Keratinocyte (primary cell): ENCODE data around the gene CTXND1. TPM values are rescaled to one million over a fixed set of nuclear protein-coding genes. Genes with fewer than 3 reads are reported as not detected.

Experiments
- DNase-seq: peaks from one replicate; pipeline ENCODE4 v3.0.0-alpha.2; 2011; ENCODE audit warnings: low read depth, missing footprints, low spot score
- FAIRE-seq: peaks from 2 replicates; lab custom pipeline; 2011; peaks lifted over from hg19 to GRCh38; lab: Jason Lieb, UNC
- H2AFZ ChIP-seq: 2 replicates; pipeline ENCODE4 v1.6.0; 2012; ENCODE audit warnings: low read length, control low read depth, inconsistent platforms; ENCODE audit not compliant: control insufficient read depth
- H3K27ac ChIP-seq: 2 replicates; pipeline ENCODE4 v1.5.1; 2011; ENCODE audit warnings: low read length; ENCODE audit not compliant: control insufficient read depth, insufficient read depth
- H3K27me3 ChIP-seq: 3 replicates; pipeline ENCODE4 v1.6.0; 2011; ENCODE audit warnings: low read length; ENCODE audit not compliant: control insufficient read depth, insufficient read depth; ENCODE audit errors: extremely low read depth
- H3K36me3 ChIP-seq, 2 experiments: 2 replicates in 1 of 2; 3 replicates in 1 of 2; pipeline ENCODE4 v1.5.1; 2011; ENCODE audit warnings: low read length in 2 of 2, mild to moderate bottlenecking in 1 of 2; ENCODE audit not compliant: control insufficient read depth in 2 of 2, insufficient read depth in 2 of 2; ENCODE audit errors: extremely low read depth in 1 of 2
- H3K4me1 ChIP-seq: 3 replicates; pipeline ENCODE4 v1.5.1; 2011; ENCODE audit warnings: low read length; ENCODE audit not compliant: control insufficient read depth, insufficient read depth; ENCODE audit errors: extremely low read depth
- H3K4me2 ChIP-seq: 3 replicates; pipeline ENCODE4 v1.6.0; 2011; ENCODE audit warnings: low read depth, low read length; ENCODE audit not compliant: control insufficient read depth, insufficient read depth; ENCODE audit errors: extremely low read depth
- H3K4me3 ChIP-seq, 3 experiments: fragments of 200-600 bp in 1 of 3; sonication (generic) in 1 of 3; 2 replicates in 2 of 3; 3 replicates in 1 of 3; pipeline ENCODE4 v1.5.1; 2011 to 2016; ENCODE audit warnings: low read length in 3 of 3, mild to moderate bottlenecking in 3 of 3, control low read depth in 2 of 3, inconsistent platforms in 1 of 3, low read depth in 1 of 3, mixed read lengths in 1 of 3, mixed run types in 1 of 3, moderate library complexity in 1 of 3; ENCODE audit not compliant: control insufficient read depth in 2 of 3, insufficient read depth in 2 of 3; ENCODE audit errors: extremely low read depth in 1 of 3
- H3K79me2 ChIP-seq: 2 replicates; pipeline ENCODE4 v1.6.0; 2012; ENCODE audit warnings: low read length; ENCODE audit not compliant: control insufficient read depth, insufficient read depth
- H3K9ac ChIP-seq: 3 replicates; pipeline ENCODE4 v1.6.0; 2011; ENCODE audit warnings: low read length; ENCODE audit not compliant: control insufficient read depth, insufficient read depth; ENCODE audit errors: extremely low read depth
- H3K9me1 ChIP-seq: 3 replicates; pipeline ENCODE4 v1.6.0; 2011; ENCODE audit warnings: low read length; ENCODE audit not compliant: control insufficient read depth, insufficient read depth; ENCODE audit errors: extremely low read depth
- H3K9me3 ChIP-seq: 2 replicates; pipeline ENCODE4 v1.5.1; 2012; ENCODE audit warnings: low read depth, low read length; ENCODE audit not compliant: control insufficient read depth
- H4K20me1 ChIP-seq: 3 replicates; pipeline ENCODE4 v1.6.0; 2011; ENCODE audit warnings: low read length; ENCODE audit not compliant: control insufficient read depth, insufficient read depth; ENCODE audit errors: extremely low read depth
- CTCF ChIP-seq, 3 experiments: IDR thresholded peaks in 1 of 3; conservative IDR thresholded peaks in 1 of 3; optimal IDR thresholded peaks in 1 of 3; 2 replicates in 2 of 3; 3 replicates in 1 of 3; pipeline versions ENCODE3 to v1.5.1; 2011; ENCODE audit warnings: low read length in 3 of 3, mild to moderate bottlenecking in 3 of 3, moderate library complexity in 2 of 3, control low read depth in 1 of 3, inconsistent platforms in 1 of 3; ENCODE audit not compliant: insufficient read depth in 2 of 3; ENCODE audit errors: extremely low read depth in 1 of 3
- EZH2 ChIP-seq: IDR thresholded peaks from one replicate; pipeline ENCODE4 v1.6.1; 2012; ENCODE audit warnings: inconsistent platforms, mild to moderate bottlenecking, low read length, moderate library complexity
- dilution Hi-C: fragments of 300-500 bp; cut with MboI; formaldehyde crosslinking; loops from one replicate; pipeline ENCODE4 v1.7.0; 2020; ENCODE audit warnings: low sequenced_read_pairs; ENCODE audit not compliant: extremely low pct_ligation_motif_present
- polyA plus RNA-seq, 5 experiments: library from polyadenylated mRNA; depleted of rRNA in 3 of 5; stranded (reverse) in 3 of 5; stranded (forward) in 1 of 5; unstranded in 1 of 5; fragments of >200 nt; gene quantifications; 1 replicate in 1 of 5; 2 replicates in 3 of 5; 3 replicates in 1 of 5; pipeline versions ENCODE4 v1.2.1 to v1.2.3, GENCODE V29; 2011 to 2012; ENCODE audit warnings: missing spikeins in 2 of 5, low read depth in 1 of 5, low replicate concordance in 1 of 5

The CTXND1 gene
- polyA plus RNA-seq, 1 donor (not counting 4 experiments of a cell fraction or from before 2014, with no cell fraction given), result not detected

- no peak for DNase-seq
- H3K9me3 ChIP-seq, result no peaks in the 10 kb centered on the region
- H3K36me3 ChIP-seq, result peaks cover 0 to 3% of the 10 kb centered on the region in 2 experiments
- H3K9me1 ChIP-seq, result no peaks in the 10 kb centered on the region
- no peaks in the 10 kb centered on the region for H3K27me3 ChIP-seq
- peaks cover 11% of the 10 kb centered on the region for H3K4me1 ChIP-seq
- no peak for TF ChIP-seq EZH2
- no peak for TF ChIP-seq CTCF (optimal IDR thresholded peaks at IDR 0.05 in 1 of 3, IDR thresholded peaks at IDR 0.05 in 1 of 3, conservative IDR thresholded peaks at IDR 0.05 in 1 of 3; ENCODE audit: extremely low read depth in 1 of 3, insufficient read depth in 2 of 3, low read length in 3 of 3)
- peak within 1 kb of the TSS; percentile 78 for H3K4me2 ChIP-seq
- H4K20me1 ChIP-seq, result no peaks in the 10 kb centered on the region
- no peaks in the 10 kb centered on the region for H3K79me2 ChIP-seq
- FAIRE-seq, result peak; percentile 67
- dilution Hi-C loops, result no loop called here
- peak within 1 kb of the TSS; percentile 57 to 88 (median 71) for H3K4me3 ChIP-seq
- H3K27ac ChIP-seq, result peak within 1 kb of the TSS; percentile 64
- peak within 1 kb of the TSS; percentile 82 for H3K9ac ChIP-seq
- H2AFZ ChIP-seq, result peak within 1 kb of the TSS; percentile 79
Observed at GRCh38 chr15:80152896-80153876, 98.8 kb downstream of the CTXND1 start, which contains the start of gene FAH. TSS of gene FAH (plus strand) at chr15:80152999. CDS start at chr15:80153055, 56 bp downstream.

GRCh38 chr15:80152180-80152895 is 99.7 kb downstream of the CTXND1 start:
- Histone ChIP-seq H3K4me2 (peak overlapping the region; percentile 72), H3K27me3 (no peaks in the 10 kb centered on the region), H3K4me1 (peaks cover 11% of the 10 kb centered on the region), H3K9me3 (no peaks in the 10 kb centered on the region), H2AFZ (peak overlapping the region; percentile 74), H3K9me1 (no peaks in the 10 kb centered on the region), H3K9ac (peak overlapping the region; percentile 82), H3K27ac (no peak overlapping the region), H3K4me3 (peak overlapping the region; percentile 57 to 88 (median 71)), H3K79me2 (no peaks in the 10 kb centered on the region), H3K36me3 (peaks cover 0 to 2% of the 10 kb centered on the region in 2 experiments), H4K20me1 (no peaks in the 10 kb centered on the region)
- dilution Hi-C loops, result no loop called here
- FAIRE-seq, result no peak
- no peak for TF ChIP-seq EZH2
- no peak for TF ChIP-seq CTCF (optimal IDR thresholded peaks at IDR 0.05 in 1 of 3, IDR thresholded peaks at IDR 0.05 in 1 of 3, conservative IDR thresholded peaks at IDR 0.05 in 1 of 3; ENCODE audit: extremely low read depth in 1 of 3, insufficient read depth in 2 of 3, low read length in 3 of 3)
- peak; percentile 81 for DNase-seq
